H1 (cell line): Measurements from ENCODE around the gene ACKR2. TPM values are rescaled to one million over a fixed set of nuclear protein-coding genes. Genes with fewer than 3 reads are reported as not detected.

Source experiments
- CTCF ChIA-PET: fragments of 300-600 bp; sonication (Branson Sonifier 250); formaldehyde crosslinking; loops from one replicate; lab custom pipeline; 2021; ENCODE audit not compliant: partially characterized antibody; lab: Charles Lee
- POLR2A ChIA-PET: fragments of 300-600 bp; sonication (Branson Sonifier 250); formaldehyde crosslinking; loops from one replicate; lab custom pipeline; 2021; ENCODE audit warnings: inconsistent platforms; ENCODE audit not compliant: partially characterized antibody; lab: Charles Lee
- DNase-seq, 2 experiments: peaks; one replicate each; pipeline versions ENCODE4 v3.0.0 to v3.0.0-alpha.2; 2010 to 2022; ENCODE audit warnings: low spot score in 2 of 2, low read depth in 1 of 2, mixed read lengths in 1 of 2
- FAIRE-seq: peaks from 2 replicates; lab custom pipeline; 2011; peaks lifted over from hg19 to GRCh38; lab: Jason Lieb, UNC
- H2AFZ ChIP-seq: 2 replicates; pipeline ENCODE4 v1.8.1; 2012; ENCODE audit warnings: low read length, inconsistent platforms
- H2AK5ac ChIP-seq: 2 replicates; pipeline ENCODE4 v1.6.1; 2013; ENCODE audit warnings: low read depth, low read length
- H2BK120ac ChIP-seq: replicated peaks from 2 replicates; pipeline ENCODE3; 2013; ENCODE audit warnings: low read depth, low read length, inconsistent platforms
- H2BK12ac ChIP-seq: 2 replicates; pipeline ENCODE4 v1.6.1; 2013; ENCODE audit warnings: low read depth, low read length
- H2BK15ac ChIP-seq: 2 replicates; pipeline ENCODE4 v1.6.1; 2013; ENCODE audit warnings: low read length
- H2BK20ac ChIP-seq: 2 replicates; pipeline ENCODE4 v1.6.1; 2013; ENCODE audit warnings: low read length
- H2BK5ac ChIP-seq: 2 replicates; pipeline ENCODE4 v1.6.1; 2013; ENCODE audit warnings: low read depth, low read length
- H3K14ac ChIP-seq: 2 replicates; pipeline ENCODE4 v1.6.1; 2013; ENCODE audit warnings: inconsistent platforms; ENCODE audit not compliant: insufficient read length
- H3K18ac ChIP-seq: 2 replicates; pipeline ENCODE4 v1.6.1; 2013; ENCODE audit warnings: low read length; ENCODE audit errors: extremely low read depth
- H3K23ac ChIP-seq: 2 replicates; pipeline ENCODE4 v1.6.1; 2013; ENCODE audit warnings: inconsistent platforms; ENCODE audit not compliant: insufficient read length
- H3K23me2 ChIP-seq: 2 replicates; pipeline ENCODE4 v1.6.1; 2013; ENCODE audit warnings: low read depth, low read length
- H3K27ac ChIP-seq: 2 replicates; pipeline ENCODE4 v1.6.1; 2011; ENCODE audit warnings: low read depth, low read length, inconsistent platforms
- H3K27me3 ChIP-seq, 4 experiments: replicated peaks in 1 of 4; 1 replicate in 1 of 4; 2 replicates in 3 of 4; pipeline versions ENCODE4 v1.6.1 to v1.8.1; 2011 to 2013; ENCODE audit warnings: low read length in 3 of 4, mild to moderate bottlenecking in 3 of 4, inconsistent platforms in 2 of 4, mixed read lengths in 2 of 4, moderate library complexity in 1 of 4; ENCODE audit not compliant: control insufficient read depth in 3 of 4, insufficient read depth in 3 of 4; ENCODE audit errors: extremely low read depth in 1 of 4
- H3K36me3 ChIP-seq, 4 experiments: 2 replicates each; pipeline versions ENCODE4 v1.6.1 to v1.8.1; 2011 to 2013; ENCODE audit warnings: mild to moderate bottlenecking in 4 of 4, low read length in 3 of 4, moderate library complexity in 2 of 4, control low read depth in 1 of 4, inconsistent platforms in 1 of 4; ENCODE audit not compliant: insufficient read depth in 4 of 4, control insufficient read depth in 2 of 4
- H3K4ac ChIP-seq: replicated peaks from 2 replicates; pipeline ENCODE3; 2013; ENCODE audit warnings: low read length, low read depth, mixed read lengths, inconsistent platforms; ENCODE audit not compliant: insufficient read length
- H3K4me1 ChIP-seq, 4 experiments: replicated peaks in 1 of 4; 1 replicate in 1 of 4; 2 replicates in 3 of 4; pipeline versions ENCODE4 v1.6.1 to v1.8.1; 2011 to 2013; ENCODE audit warnings: low read length in 3 of 4, inconsistent platforms in 2 of 4, mixed read lengths in 1 of 4; ENCODE audit not compliant: insufficient read depth in 4 of 4, control insufficient read depth in 3 of 4
- H3K4me2 ChIP-seq, 2 experiments: 2 replicates each; pipeline versions ENCODE4 v1.6.1 to v1.8.1; 2011 to 2013; ENCODE audit warnings: low read depth in 2 of 2, low read length in 2 of 2, control low read depth in 1 of 2, inconsistent platforms in 1 of 2, mild to moderate bottlenecking in 1 of 2; ENCODE audit not compliant: insufficient read depth in 1 of 2
- H3K4me3 ChIP-seq, 4 experiments: fragments of 200-600, 300-600 bp in 1 of 4; sonication (generic), shearing (Covaris generic), sonication (Bioruptor Twin) in 1 of 4; 2 replicates each; pipeline versions ENCODE4 v1.5.1 to v1.8.1; 2011 to 2016; ENCODE audit warnings: low read length in 4 of 4, low read depth in 3 of 4, control low read depth in 2 of 4, inconsistent platforms in 2 of 4, mild to moderate bottlenecking in 2 of 4, mixed read lengths in 1 of 4, moderate library complexity in 1 of 4; ENCODE audit not compliant: insufficient read depth in 2 of 4; ENCODE audit errors: extremely low read depth in 1 of 4
- H3K56ac ChIP-seq: replicated peaks from 2 replicates; pipeline ENCODE3; 2013; ENCODE audit warnings: low read depth, mild to moderate bottlenecking, mixed read lengths, low read length, inconsistent platforms; ENCODE audit not compliant: insufficient read length
- H3K79me1 ChIP-seq: 2 replicates; pipeline ENCODE4 v1.6.1; 2013; ENCODE audit warnings: low read depth, low read length, control low read depth
- H3K79me2 ChIP-seq, 2 experiments: 2 replicates each; pipeline versions ENCODE4 v1.6.1 to v1.8.1; 2012 to 2013; ENCODE audit warnings: low read length in 2 of 2, mild to moderate bottlenecking in 2 of 2, inconsistent platforms in 1 of 2; ENCODE audit not compliant: insufficient read depth in 2 of 2, control insufficient read depth in 1 of 2
- H3K9ac ChIP-seq, 4 experiments: replicated peaks in 1 of 4; 1 replicate in 1 of 4; 2 replicates in 3 of 4; pipeline versions ENCODE4 v1.6.1 to v1.8.1; 2011 to 2013; ENCODE audit warnings: low read depth in 3 of 4, low read length in 3 of 4, control low read depth in 2 of 4, mild to moderate bottlenecking in 2 of 4, moderate library complexity in 2 of 4, inconsistent platforms in 1 of 4; ENCODE audit errors: extremely low read depth in 1 of 4
- H3K9me3 ChIP-seq, 2 experiments: 2 replicates each; pipeline versions ENCODE4 v1.6.1 to v1.8.1; 2012 to 2013; ENCODE audit warnings: mild to moderate bottlenecking in 2 of 2, moderate library complexity in 2 of 2, control low read depth in 1 of 2, inconsistent platforms in 1 of 2, low read depth in 1 of 2, low read length in 1 of 2, mixed read lengths in 1 of 2; ENCODE audit not compliant: insufficient read depth in 2 of 2
- H4K20me1 ChIP-seq, 2 experiments: replicated peaks in 1 of 2; 2 replicates each; pipeline versions ENCODE3 to v1.8.1; 2011 to 2013; ENCODE audit warnings: inconsistent platforms in 2 of 2, low read length in 2 of 2, mild to moderate bottlenecking in 1 of 2; ENCODE audit not compliant: insufficient read depth in 2 of 2, control insufficient read depth in 1 of 2
- H4K5ac ChIP-seq: 2 replicates; pipeline ENCODE4 v1.6.1; 2013; ENCODE audit warnings: low read length, low read depth, mixed read lengths, inconsistent platforms; ENCODE audit not compliant: insufficient read length
- H4K8ac ChIP-seq: 2 replicates; pipeline ENCODE4 v1.8.0; 2013; ENCODE audit warnings: mild to moderate bottlenecking, moderate library complexity, low read length, inconsistent platforms; ENCODE audit not compliant: insufficient read depth; ENCODE audit errors: extremely low read depth
- H4K91ac ChIP-seq: replicated peaks from 2 replicates; pipeline ENCODE3; 2013; ENCODE audit warnings: low read length, mixed read lengths, inconsistent platforms; ENCODE audit not compliant: insufficient read length
- HDAC2 ChIP-seq, 2 experiments: fragments of 300-600 bp in 1 of 2; sonication (generic) in 1 of 2; IDR thresholded peaks; 2 replicates each; pipeline ENCODE4 v1.6.1; 2011 to 2012; ENCODE audit warnings: low read depth in 2 of 2, low read length in 2 of 2, mild to moderate bottlenecking in 2 of 2, moderate library complexity in 2 of 2, borderline replicate concordance in 1 of 2, inconsistent platforms in 1 of 2
- KDM1A ChIP-seq: fragments of 200-600, 300-600 bp; sonication (generic); IDR thresholded peaks from 2 replicates; pipeline ENCODE4 v1.7.1; 2016; ENCODE audit warnings: mild to moderate bottlenecking, low read length, borderline replicate concordance
- RBBP5 ChIP-seq: IDR thresholded peaks from 2 replicates; pipeline ENCODE4 v1.7.1; 2012; ENCODE audit warnings: low read depth, mild to moderate bottlenecking, inconsistent platforms, low read length, moderate library complexity, borderline replicate concordance
- WGBS, 2 experiments: shearing (Covaris generic) in 1 of 2; methylation state at CpG; one replicate each; pipeline versions ENCODE4 v1.1.6 to v1.1.7; 2013 to 2015; ENCODE audit warnings: low lambda C conversion rate in 2 of 2, mixed read lengths in 2 of 2, inconsistent platforms in 1 of 2, low coverage in 1 of 2, missing lambda C conversion rate in 1 of 2; ENCODE audit not compliant: insufficient replicate concordance in 2 of 2, insufficient coverage in 1 of 2, insufficient read length in 1 of 2; ENCODE audit errors: extremely low coverage in 1 of 2, missing lambda C conversion rate in 1 of 2; 5-methylcytosine and 5-hydroxymethylcytosine counted together
- polyA plus RNA-seq, 7 experiments: library from polyadenylated mRNA; depleted of rRNA in 3 of 7; stranded (reverse) in 5 of 7; unstranded in 2 of 7; fragments of >200 nt in 5 of 7; fragments of 200-250 nt in 2 of 7; gene quantifications; 1 replicate in 5 of 7; 2 replicates in 1 of 7; 4 replicates in 1 of 7; pipeline versions ENCODE4 v1.2.1 to v1.2.3, GENCODE V29; 2011 to 2013; ENCODE audit warnings: missing spikeins in 2 of 7, mixed read lengths in 2 of 7
- total RNA-seq: library from RNA; stranded (reverse); fragmentation: NEBNext Ultra II Directional; extraction: Animal tissue kit (Norgen Biotek cat#: 25700); gene quantifications from 2 replicates; pipeline ENCODE4 v1.2.1, GENCODE V29; 2021

Gene ACKR2
- total and polyA plus RNA-seq, 2 of the 8 experiments (the other 6 are each of a cell fraction or from before 2014, with no cell fraction given) = 0.09 to 0.12 TPM

- Histone ChIP-seq H3K27ac (no peak overlapping the region), H3K56ac (no peak overlapping the region), H2AFZ (no peak overlapping the region), H4K5ac (no peak overlapping the region), H3K4me3 (no peak overlapping the region), H3K9ac (no peak overlapping the region), H3K79me1 (no peaks in the 10 kb centered on the region), H3K4ac (no peak overlapping the region), H3K4me2 (no peak overlapping the region), H3K79me2 (peaks cover 0 to 10% of the 10 kb centered on the region in 2 experiments; a peak in 3 of 4 replicates), H2BK12ac (no peak overlapping the region), H3K23me2 (peaks cover 10% of the 10 kb centered on the region; the same call in 1 of the 2 replicates), H2BK15ac (no peak overlapping the region), H3K4me1 (peaks cover 0 to 5% (median 0%) of the 10 kb centered on the region in 4 experiments; a peak in 1 of 7 replicates), H3K14ac (no peak overlapping the region), H3K18ac (no peak overlapping the region), H2BK5ac (no peak overlapping the region), H4K91ac (no peak overlapping the region), H3K27me3 (peaks cover 0 to 9% (median 5%) of the 10 kb centered on the region in 4 experiments; a peak in 3 of 7 replicates), H3K9me3 (no peaks in the 10 kb centered on the region), H2BK120ac (no peak overlapping the region), H2BK20ac (no peak overlapping the region), H4K20me1 (no peaks in the 10 kb centered on the region), H4K8ac (no peak overlapping the region), H3K23ac (no peak overlapping the region), H3K36me3 (no peaks in the 10 kb centered on the region), H2AK5ac (no peak overlapping the region)
- TF ChIP-seq RBBP5 (no peak), KDM1A (no peak), HDAC2 (IDR thresholded peaks at IDR 0.05; ENCODE audit: borderline replicate concordance in 1 of 2, low read depth in 2 of 2, low read length in 2 of 2) (no peak)
- CTCF ChIA-PET = interaction anchor here (1.1 to 2.8 kb wide), 4 partner anchors 8 to 31 kb away, joined by 4 to 11 read pairs (median 6); no protein-coding TSS in a partner anchor
- WGBS, 2 experiments = 92% methylated on average over 4 of the region's 4 CpGs; no CpG with 5 or more reads in 1 of the 2 experiments
- FAIRE-seq = no peak
- POLR2A ChIA-PET = no interaction called here
- no peak for DNase-seq
Measured at GRCh38 chr3:42807929-42808328, 1.3 kb upstream of the ACKR2 start.
